ENCODE results near the gene ITK.
A peak's percentile ranks its signal among the peaks of the same experiment; 100 is the strongest.

Gene ITK

GRCh38 chr5:157280927-157281326, 100.3 kb downstream of the ITK start:
- peaks cover 53% of the 10 kb centered on the region for H3F3A ChIP-seq (ENCODE audit: insufficient read depth)
- no peaks in the 10 kb centered on the region for H3K9me2 ChIP-seq (replicated peaks; ENCODE audit: insufficient read depth, low read length)
- H3K27ac ChIP-seq (ENCODE audit: low read depth, low read length) = peak overlapping the region; percentile 79
- H3K4me2 ChIP-seq (ENCODE audit: low read depth, low read length, poor library complexity, severe bottlenecking) = peak overlapping the region; percentile 37
- H3K9ac ChIP-seq (ENCODE audit: low read length) = no peak overlapping the region
- H2AFZ ChIP-seq (ENCODE audit: low read depth, low read length, severe bottlenecking) = no peak overlapping the region
- no peaks in the 10 kb centered on the region for H3K9me3 ChIP-seq (ENCODE audit: insufficient read depth, low read length)
- peaks cover 16% of the 10 kb centered on the region for H3K36me3 ChIP-seq (ENCODE audit: low read length)
- H4K20me1 ChIP-seq (ENCODE audit: low read depth, low read length) = peaks cover 17% of the 10 kb centered on the region
- TF ChIP-seq EZH2phosphoT487 (conservative IDR thresholded peaks at IDR 0.05; ENCODE audit: low read length) (no peak), CTCF (IDR thresholded peaks at IDR 0.05; ENCODE audit: insufficient read depth, low read length, poor library complexity, severe bottlenecking) (no peak)
- H3K79me2 ChIP-seq (ENCODE audit: insufficient read depth, low read length) = peaks cover 99% of the 10 kb centered on the region
- no peak overlapping the region for H3K4me3 ChIP-seq (ENCODE audit: insufficient read depth, low read length, poor library complexity, severe bottlenecking)
- no peaks in the 10 kb centered on the region for H3K27me3 ChIP-seq (ENCODE audit: low read length)

- Histone ChIP-seq H3K9me2 (replicated peaks; ENCODE audit: insufficient read depth, low read length) (no peaks in the 10 kb centered on the region), H3K27ac (ENCODE audit: low read depth, low read length) (peak overlapping the region; percentile 79), H3K9me3 (ENCODE audit: insufficient read depth, low read length) (no peaks in the 10 kb centered on the region), H3K9ac (ENCODE audit: low read length) (0 out of 2 replicates have a peak overlapping the region, but pooled peaks have one; percentile 25), H3K79me2 (ENCODE audit: insufficient read depth, low read length) (peaks cover 89% of the 10 kb centered on the region), H4K20me1 (ENCODE audit: low read depth, low read length) (peaks cover 11% of the 10 kb centered on the region), H3K4me3 (ENCODE audit: insufficient read depth, low read length, poor library complexity, severe bottlenecking) (no peak overlapping the region), H2AFZ (ENCODE audit: low read depth, low read length, severe bottlenecking) (no peak overlapping the region), H3K36me3 (ENCODE audit: low read length) (peaks cover 20% of the 10 kb centered on the region), H3K27me3 (ENCODE audit: low read length) (no peaks in the 10 kb centered on the region), H3F3A (ENCODE audit: insufficient read depth) (peaks cover 46% of the 10 kb centered on the region), H3K4me2 (ENCODE audit: low read depth, low read length, poor library complexity, severe bottlenecking) (peak overlapping the region; percentile 53)
- TF ChIP-seq CTCF (IDR thresholded peaks at IDR 0.05; ENCODE audit: insufficient read depth, low read length, poor library complexity, severe bottlenecking) (no peak), EZH2phosphoT487 (conservative IDR thresholded peaks at IDR 0.05; ENCODE audit: low read length) (no peak)
Observed at GRCh38 chr5:157282150-157282549, 101.5 kb downstream of the ITK start.

- no peak for TF ChIP-seq EZH2phosphoT487 (conservative IDR thresholded peaks at IDR 0.05; ENCODE audit: low read length)
- TF ChIP-seq CTCF (IDR thresholded peaks at IDR 0.05; ENCODE audit: insufficient read depth, low read length, poor library complexity, severe bottlenecking) = no peak
Observed at GRCh38 chr5:157283434-157283833, 102.8 kb downstream of the ITK start.

More at GRCh38 chr5:157283434-157283833, 102.8 kb downstream of the ITK start:
- Histone ChIP-seq H3K79me2 (ENCODE audit: insufficient read depth, low read length) (peaks cover 82% of the 10 kb centered on the region), H3K9me2 (replicated peaks; ENCODE audit: insufficient read depth, low read length) (no peaks in the 10 kb centered on the region), H3K36me3 (ENCODE audit: low read length) (peaks cover 24% of the 10 kb centered on the region), H4K20me1 (ENCODE audit: low read depth, low read length) (peaks cover 11% of the 10 kb centered on the region), H3K27me3 (ENCODE audit: low read length) (no peaks in the 10 kb centered on the region), H3K27ac (ENCODE audit: low read depth, low read length) (peak overlapping the region; percentile 79), H2AFZ (ENCODE audit: low read depth, low read length, severe bottlenecking) (no peak overlapping the region), H3K9ac (ENCODE audit: low read length) (peak overlapping the region; percentile 37), H3K4me2 (ENCODE audit: low read depth, low read length, poor library complexity, severe bottlenecking) (peak overlapping the region; percentile 53), H3F3A (ENCODE audit: insufficient read depth) (peaks cover 35% of the 10 kb centered on the region), H3K4me3 (ENCODE audit: insufficient read depth, low read length, poor library complexity, severe bottlenecking) (no peak overlapping the region), H3K9me3 (ENCODE audit: insufficient read depth, low read length) (no peaks in the 10 kb centered on the region)

Data from SU-DHL-6 (cell line).